ENCODE measurements around the gene TFEB. TPM values are rescaled to one million over a fixed set of nuclear protein-coding genes. Genes with fewer than 3 reads are reported as not detected.

TFEB gene
- total and polyA plus RNA-seq, 2 donors (not counting 3 experiments of a cell fraction or from before 2014, with no cell fraction given), result 4.9 to 6.6 TPM

- no peak overlapping the region for H3K9ac ChIP-seq (replicated peaks; ENCODE audit: extremely low read depth, insufficient read depth, low read length)
These were observed 30.0 kb downstream of the TFEB start for GRCh38 chr6:41705311-41705995.

More at GRCh38 chr6:41705311-41705995, 30.0 kb downstream of the TFEB start:
- TF ChIP-seq MYC (IDR thresholded peaks at IDR 0.05; ENCODE audit: low read depth, low read length) (no peak), FOS (IDR thresholded peaks at IDR 0.05; ENCODE audit: borderline replicate concordance, insufficient read depth, low read length) (no peak), JUN (IDR thresholded peaks at IDR 0.05; ENCODE audit: borderline replicate concordance, insufficient read depth, insufficient read length, low read depth) (no peak), GATA2 (IDR thresholded peaks at IDR 0.05; ENCODE audit: insufficient read depth, insufficient read length, low read depth, low read length) (no peak), EZH2 (IDR thresholded peaks at IDR 0.05; ENCODE audit: borderline replicate concordance, low read depth, low read length, severe bottlenecking) (no peak), POLR2AphosphoS5 (IDR thresholded peaks at IDR 0.05; ENCODE audit: insufficient read depth, low read depth, low read length) (no peak), POLR2A (IDR thresholded peaks at IDR 0.05; ENCODE audit: low read depth, low read length) (no peak), CTCF (IDR thresholded peaks at IDR 0.05; ENCODE audit: extremely low read depth in 1 of 2, insufficient read depth in 1 of 2, low read depth in 1 of 2, low read length in 2 of 2) (no peak)
- TF ChIP-seq, protein P1, sequence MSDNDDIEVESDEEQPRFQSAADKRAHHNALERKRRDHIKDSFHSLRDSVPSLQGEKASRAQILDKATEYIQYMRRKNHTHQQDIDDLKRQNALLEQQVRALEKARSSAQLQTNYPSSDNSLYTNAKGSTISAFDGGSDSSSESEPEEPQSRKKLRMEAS (IDR thresholded peaks at IDR 0.05; ENCODE audit: insufficient read depth, insufficient read length), result no peak
- ChIA-PET POLR2A (no interaction called here), CTCF (interaction anchor here (1.0 to 2.6 kb wide), 7 partner anchors 14 to 70 kb away, joined by 5 to 13 read pairs (median 6); no protein-coding TSS in a partner anchor)
- DNase-seq (ENCODE audit: low read depth, low spot score) (no peak), FAIRE-seq (no peak)
- H3K27me3 ChIP-seq (ENCODE audit: control insufficient read depth in 2 of 2, insufficient read depth in 2 of 2, low read length in 2 of 2), result no peaks in the 10 kb centered on the region
- no peaks in the 10 kb centered on the region for H3K9me1 ChIP-seq (replicated peaks; ENCODE audit: control insufficient read depth, extremely low read depth, insufficient read depth, low read length)
- no peak overlapping the region for H3K4me2 ChIP-seq (ENCODE audit: insufficient read depth, low read length)
- no peak overlapping the region for H3K4me3 ChIP-seq (replicated peaks in 1 of 3; ENCODE audit: insufficient read depth in 1 of 3, low read depth in 1 of 3, low read length in 3 of 3)
- intact Hi-C loops (cut with micrococcal nuclease), result no loop called here
- H3K36me3 ChIP-seq (ENCODE audit: control insufficient read depth in 2 of 2, extremely low read depth in 1 of 2, insufficient read depth in 2 of 2, low read length in 2 of 2), result no peaks in the 10 kb centered on the region
- no peaks in the 10 kb centered on the region for H3K9me3 ChIP-seq (replicated peaks; ENCODE audit: control insufficient read depth, insufficient read depth, low read length)
- no peaks in the 10 kb centered on the region for H3K4me1 ChIP-seq (ENCODE audit: control insufficient read depth, extremely low read depth, insufficient read depth, low read length)
- dilution Hi-C loops (cut with MboI; ENCODE audit: extremely low pct_ligation_motif_present, low sequenced_read_pairs), result no loop called here
- H3K27ac ChIP-seq (ENCODE audit: insufficient read depth, low read depth, low read length), result no peak overlapping the region
- BruUV-seq (replicated peaks), result no TSS peak
- H2AFZ ChIP-seq (ENCODE audit: low read depth, low read length), result no peak overlapping the region
- no peaks in the 10 kb centered on the region for H3K79me2 ChIP-seq (ENCODE audit: control insufficient read depth, insufficient read depth, low read length)
- H4K20me1 ChIP-seq (replicated peaks; ENCODE audit: control insufficient read depth, extremely low read depth, insufficient read depth, low read length), result no peaks in the 10 kb centered on the region

Data from endothelial cell of umbilical vein (primary cell).